ENCODE data around the gene DLL3.
A peak's percentile ranks its signal among the peaks of the same experiment; 100 is the strongest.

DLL3 gene

GRCh38 chr19:39480337-39481228, 18.2 kb upstream of the DLL3 start, which contains the start of gene TIMM50:
TIMM50 (plus strand) TSS chr19:39480838; CDS start chr19:39480854, 16 bp downstream.
- H3K4me3 ChIP-seq (replicated peaks; ENCODE audit: low read depth, low read length), result peak within 1 kb of the TSS; percentile 77
- H3K27me3 ChIP-seq (replicated peaks; ENCODE audit: control insufficient read depth, insufficient read depth, low read length), result no peaks in the 10 kb centered on the region
- TF ChIP-seq CTCF (IDR thresholded peaks at IDR 0.05; ENCODE audit: insufficient read depth, low read length, poor library complexity, severe bottlenecking), result no peak

GRCh38 chr19:39481229-39481545, 17.6 kb upstream of the DLL3 start:
- Histone ChIP-seq H3K27me3 (replicated peaks; ENCODE audit: control insufficient read depth, insufficient read depth, low read length) (no peaks in the 10 kb centered on the region), H3K4me3 (replicated peaks; ENCODE audit: low read depth, low read length) (peak overlapping the region; percentile 77), H3K36me3 (ENCODE audit: control insufficient read depth, insufficient read depth, low read length) (peaks cover 10% of the 10 kb centered on the region)
- no peak for TF ChIP-seq CTCF (IDR thresholded peaks at IDR 0.05; ENCODE audit: insufficient read depth, low read length, poor library complexity, severe bottlenecking)
- DNase-seq (ENCODE audit: extremely low read depth, insufficient read length), result no peak

More at GRCh38 chr19:39480337-39481228, 18.2 kb upstream of the DLL3 start, which contains the start of gene TIMM50:
- DNase-seq (ENCODE audit: extremely low read depth, insufficient read length), result peak; percentile 96
- H3K36me3 ChIP-seq (ENCODE audit: control insufficient read depth, insufficient read depth, low read length), result peaks cover 11% of the 10 kb centered on the region

- peak overlapping the region; percentile 77 for H3K4me3 ChIP-seq (replicated peaks; ENCODE audit: low read depth, low read length)
- peaks cover 11% of the 10 kb centered on the region for H3K36me3 ChIP-seq (ENCODE audit: control insufficient read depth, insufficient read depth, low read length)
- TF ChIP-seq CTCF (IDR thresholded peaks at IDR 0.05; ENCODE audit: insufficient read depth, low read length, poor library complexity, severe bottlenecking), result no peak
- no peak for DNase-seq (ENCODE audit: extremely low read depth, insufficient read length)
- H3K27me3 ChIP-seq (replicated peaks; ENCODE audit: control insufficient read depth, insufficient read depth, low read length), result no peaks in the 10 kb centered on the region
Observed at GRCh38 chr19:39481676-39482075, 17.1 kb upstream of the DLL3 start.

- Histone ChIP-seq H3K4me3 (replicated peaks; ENCODE audit: low read depth, low read length) (no peak overlapping the region), H3K27me3 (replicated peaks; ENCODE audit: control insufficient read depth, insufficient read depth, low read length) (no peaks in the 10 kb centered on the region), H3K36me3 (ENCODE audit: control insufficient read depth, insufficient read depth, low read length) (peaks cover 14% of the 10 kb centered on the region)
- no peak for DNase-seq (ENCODE audit: extremely low read depth, insufficient read length)
- TF ChIP-seq CTCF (IDR thresholded peaks at IDR 0.05; ENCODE audit: insufficient read depth, low read length, poor library complexity, severe bottlenecking), result no peak
Observed at GRCh38 chr19:39483141-39483540, 15.6 kb upstream of the DLL3 start.

- peaks cover 26% of the 10 kb centered on the region for H3K36me3 ChIP-seq (ENCODE audit: control insufficient read depth, insufficient read depth, low read length)
- no peak overlapping the region for H3K4me3 ChIP-seq (replicated peaks; ENCODE audit: low read depth, low read length)
- no peak for DNase-seq (ENCODE audit: extremely low read depth, insufficient read length)
- H3K27me3 ChIP-seq (replicated peaks; ENCODE audit: control insufficient read depth, insufficient read depth, low read length), result no peaks in the 10 kb centered on the region
- TF ChIP-seq CTCF (IDR thresholded peaks at IDR 0.05; ENCODE audit: insufficient read depth, low read length, poor library complexity, severe bottlenecking), result no peak
Observed at GRCh38 chr19:39489756-39490155, 9.0 kb upstream of the DLL3 start.
